Upper lobe of left lung (tissue), 4 donors: ENCODE measurements around the gene ANKIB1.

Experiments
- CTCF ChIP-seq, 6 experiments: fragments of 450-650 bp in 4 of 6; fragments of 200-600 bp in 2 of 6; sonication (generic) in 2 of 6; IDR thresholded peaks; one replicate each; pipeline ENCODE4 v1.5.1; 2016 to 2019; ENCODE audit warnings: antibody characterized with exemption in 6 of 6
- EP300 ChIP-seq, 4 donors: sonication (generic); formaldehyde crosslinking; IDR thresholded peaks; one replicate each; pipeline ENCODE4 v1.5.1; 2017; ENCODE audit warnings: antibody characterized with exemption in 4 of 4, control low read depth in 2 of 4
- POLR2A ChIP-seq, 4 donors: fragments of 450-650 bp; IDR thresholded peaks; one replicate each; pipeline ENCODE4 v1.5.1; 2016 to 2017; ENCODE audit warnings: antibody characterized with exemption in 4 of 4, mild to moderate bottlenecking in 2 of 4
- POLR2AphosphoS5 ChIP-seq, 2 donors: sonication (generic); formaldehyde crosslinking; IDR thresholded peaks; one replicate each; pipeline ENCODE4 v1.5.1; 2017; ENCODE audit warnings: antibody characterized with exemption in 2 of 2

GRCh38 chr7:92281031-92281430, 35.3 kb downstream of the ANKIB1 start:
- TF ChIP-seq POLR2A (IDR thresholded peaks at IDR 0.05) (no peak), EP300 (IDR thresholded peaks at IDR 0.05) (no peak), CTCF (IDR thresholded peaks at IDR 0.05) (no peak), POLR2AphosphoS5 (IDR thresholded peaks at IDR 0.05) (no peak)
